GM12875 (cell line): ENCODE measurements around the gene SLC2A14.
A peak's percentile ranks its signal among the peaks of the same experiment; 100 is the strongest.
"Not testable (repeated sequence)": the region's sequence is repeated elsewhere in the genome, so short reads cannot be mapped to it uniquely, and the experiment has no call there.

Source experiments
- H3K4me3 ChIP-seq: one replicate; pipeline ENCODE4 v1.5.1; 2011; ENCODE audit warnings: low read depth, low read length, control low read depth
- CTCF ChIP-seq: IDR thresholded peaks from 2 replicates; pipeline ENCODE4 v1.5.1; 2011; ENCODE audit warnings: low read depth, mild to moderate bottlenecking, control low read depth, inconsistent platforms, low read length, moderate library complexity, borderline replicate concordance; ENCODE audit not compliant: insufficient read depth

Gene SLC2A14

GRCh38 chr12:7806863-7807487 is 65.7 kb downstream of the SLC2A14 start:
- TF ChIP-seq CTCF: peak; percentile 89
- H3K4me3 ChIP-seq: no peak overlapping the region

DNA sequence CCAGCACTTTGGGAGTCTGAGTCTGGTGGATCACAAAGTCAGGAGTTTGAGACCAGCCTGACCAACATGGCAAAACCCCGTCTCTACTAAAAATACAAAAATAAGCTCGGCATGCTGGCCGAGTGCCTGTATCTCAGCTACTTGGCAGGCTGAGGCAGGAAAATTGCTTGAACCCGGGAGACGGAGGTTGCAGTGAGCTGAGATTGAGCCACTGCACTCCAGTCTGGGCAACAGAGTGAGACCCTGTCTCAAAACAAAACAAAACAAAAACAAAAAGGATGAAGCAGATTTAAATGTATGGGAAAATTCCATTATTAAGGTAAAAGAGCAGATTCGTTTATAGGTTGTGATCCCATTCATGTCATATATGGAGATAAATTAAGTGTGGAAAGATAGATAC is 66.4 kb downstream of the SLC2A14 start:
- H3K4me3 ChIP-seq: not testable (repeated sequence)

DNA sequence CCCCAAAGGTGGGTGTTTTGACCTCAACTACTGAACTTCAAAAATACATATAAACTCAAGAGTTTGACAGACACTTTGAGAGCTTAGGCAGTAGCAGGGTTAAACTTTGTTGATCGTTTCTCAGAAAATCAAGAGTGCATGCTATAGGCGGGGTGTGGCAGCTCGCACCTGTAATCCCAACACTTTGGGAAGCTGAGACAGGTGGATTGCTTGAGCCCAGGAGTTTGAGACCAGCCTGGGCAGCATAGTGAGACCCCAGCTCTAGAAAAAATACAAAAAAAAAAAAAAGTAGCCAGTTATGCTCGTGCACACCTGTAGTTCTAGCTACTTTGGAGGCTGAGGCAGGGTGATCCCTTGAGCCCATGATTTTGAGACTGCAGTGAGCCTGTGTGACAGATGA is 71.3 kb downstream of the SLC2A14 start:
- no peak overlapping the region for H3K4me3 ChIP-seq
- TF ChIP-seq CTCF: no peak

- not testable (repeated sequence) for H3K4me3 ChIP-seq
These were observed 73.9 kb downstream of the SLC2A14 start for GRCh38 chr12:7798750-7799308.

DNA sequence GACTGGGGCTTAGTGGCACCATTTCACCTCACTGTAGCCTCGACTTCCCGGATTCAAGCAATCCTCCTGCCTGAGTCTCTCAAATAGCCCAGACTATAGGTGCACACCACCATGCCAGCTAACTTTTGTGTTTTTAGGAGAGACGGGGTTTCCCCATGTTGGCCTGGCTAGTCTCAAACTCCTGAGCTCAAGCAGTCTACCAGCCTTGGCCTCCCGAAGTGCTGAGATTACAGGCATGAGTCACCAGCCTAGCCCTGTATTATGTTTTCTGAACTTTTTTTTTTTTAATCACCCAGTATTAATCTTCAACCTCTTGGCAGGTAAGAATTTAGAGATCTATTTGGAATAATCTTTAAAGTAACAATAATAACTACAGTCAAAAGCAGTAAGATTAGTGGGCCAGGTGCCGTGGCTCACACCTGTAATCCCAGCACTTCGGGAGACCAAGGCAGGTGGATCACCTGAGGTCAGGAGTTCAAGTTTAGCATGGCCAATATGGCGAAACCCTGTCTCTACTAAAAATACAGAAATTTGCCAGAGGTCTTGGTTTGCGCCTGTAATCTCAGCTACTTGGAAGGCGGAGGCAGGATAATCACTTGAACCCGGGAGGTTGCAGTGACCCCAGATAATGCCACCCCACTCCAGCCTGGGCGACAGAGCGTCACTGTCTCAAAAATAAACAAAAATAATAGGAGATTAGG is 74.9 kb downstream of the SLC2A14 start:
- no peak overlapping the region for H3K4me3 ChIP-seq
- TF ChIP-seq CTCF: no peak

- H3K4me3 ChIP-seq: not testable (repeated sequence)
These were observed 75.4 kb downstream of the SLC2A14 start for GRCh38 chr12:7797269-7797668.

GRCh38 chr12:7793211-7793610 is 79.5 kb downstream of the SLC2A14 start:
- TF ChIP-seq CTCF: no peak

GRCh38 chr12:7788884-7789528 is 83.7 kb downstream of the SLC2A14 start, which contains the start of gene NANOG:
TSS of gene NANOG (plus strand) at chr12:7789402. CDS start at chr12:7789615, 213 bp downstream.
- H3K4me3 ChIP-seq: not testable (repeated sequence)

More at GRCh38 chr12:7793211-7793610, 79.5 kb downstream of the SLC2A14 start:
- no peak overlapping the region for H3K4me3 ChIP-seq

DNA sequence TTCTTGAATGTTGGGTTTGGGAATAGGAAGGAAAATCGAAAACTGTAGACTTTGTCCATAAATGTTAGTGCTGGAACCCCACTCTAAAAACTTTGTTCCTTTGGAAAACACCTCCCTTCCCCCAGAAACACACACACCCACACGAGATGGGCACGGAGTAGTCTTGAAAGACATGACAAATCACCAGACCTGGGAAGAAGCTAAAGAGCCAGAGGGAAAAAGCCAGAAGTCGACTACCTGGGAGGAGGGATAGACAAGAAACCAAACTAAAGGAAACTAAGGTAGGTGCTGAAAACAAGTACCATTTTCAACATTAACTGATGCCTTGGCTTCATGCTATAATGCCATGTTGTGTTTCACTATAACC is 84.4 kb downstream of the SLC2A14 start:
- TF ChIP-seq CTCF: no peak
- H3K4me3 ChIP-seq: no peak overlapping the region
